ENCODE data around the gene PEX7.
"Not testable (repeated sequence)": the region's sequence is repeated elsewhere in the genome, so short reads cannot be mapped to it uniquely, and the experiment has no call there.

Gene PEX7

GRCh38 chr6:136945711-136946121, 123.3 kb downstream of the PEX7 start:
- no peak overlapping the region for H3K27ac ChIP-seq
- H2AFZ ChIP-seq: no peak overlapping the region
- TF ChIP-seq CTCF (IDR thresholded peaks at IDR 0.05): no peak
- no peaks in the 10 kb centered on the region for H3K4me1 ChIP-seq
- H3K79me2 ChIP-seq: no peaks in the 10 kb centered on the region
- no peak overlapping the region for H3K4me3 ChIP-seq (ENCODE audit: low read depth, low read length)
- H3K27me3 ChIP-seq (ENCODE audit: control insufficient read depth, insufficient read depth, low read length): no peaks in the 10 kb centered on the region
- no peaks in the 10 kb centered on the region for H3K9me3 ChIP-seq (ENCODE audit: control insufficient read depth, low read length)
- no peak overlapping the region for H3K4me2 ChIP-seq (ENCODE audit: low read length)
- H3K9ac ChIP-seq: no peak overlapping the region
- no peaks in the 10 kb centered on the region for H3K36me3 ChIP-seq (ENCODE audit: control insufficient read depth, insufficient read depth, low read length)

DNA sequence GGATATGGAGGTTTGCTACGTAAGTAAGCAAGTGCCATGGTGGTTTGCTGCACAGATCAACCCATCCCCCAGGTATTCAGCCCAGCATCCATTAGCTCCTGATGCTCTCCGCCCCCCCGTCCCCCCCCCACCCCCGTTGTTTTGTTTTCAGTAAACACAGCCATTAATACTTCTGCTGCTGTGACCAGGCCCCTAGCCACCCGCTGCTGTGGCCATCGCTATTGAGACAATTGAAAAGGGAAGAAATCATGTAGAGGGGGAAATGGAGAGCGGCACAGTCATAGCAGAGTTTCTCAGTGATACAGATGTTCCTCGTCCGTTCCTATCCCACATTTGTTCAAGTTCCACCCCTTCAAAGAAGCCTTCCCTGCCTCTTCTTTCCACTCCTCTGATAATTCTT, 124.6 kb downstream of the PEX7 start:
- Histone ChIP-seq H3K79me2 (no peaks in the 10 kb centered on the region), H3K4me2 (ENCODE audit: low read length) (no peak overlapping the region), H3K27ac (no peak overlapping the region), H2AFZ (no peak overlapping the region), H3K4me3 (ENCODE audit: low read depth, low read length) (no peak overlapping the region), H3K27me3 (ENCODE audit: control insufficient read depth, insufficient read depth, low read length) (no peaks in the 10 kb centered on the region), H3K36me3 (ENCODE audit: control insufficient read depth, insufficient read depth, low read length) (no peaks in the 10 kb centered on the region), H3K9me3 (ENCODE audit: control insufficient read depth, low read length) (no peaks in the 10 kb centered on the region), H3K4me1 (no peaks in the 10 kb centered on the region), H3K9ac (no peak overlapping the region)
- TF ChIP-seq CTCF (IDR thresholded peaks at IDR 0.05): no peak

- H3K27ac ChIP-seq; H3K27me3 ChIP-seq (ENCODE audit: control insufficient read depth, insufficient read depth, low read length); H3K79me2 ChIP-seq; H3K4me2 ChIP-seq (ENCODE audit: low read length); H2AFZ ChIP-seq; H3K36me3 ChIP-seq (ENCODE audit: control insufficient read depth, insufficient read depth, low read length); H3K4me1 ChIP-seq; H3K9me3 ChIP-seq (ENCODE audit: control insufficient read depth, low read length); H3K9ac ChIP-seq; H3K4me3 ChIP-seq (ENCODE audit: low read depth, low read length): not testable (repeated sequence)
Observed at GRCh38 chr6:136949957-136950356, 127.6 kb downstream of the PEX7 start.

DNA sequence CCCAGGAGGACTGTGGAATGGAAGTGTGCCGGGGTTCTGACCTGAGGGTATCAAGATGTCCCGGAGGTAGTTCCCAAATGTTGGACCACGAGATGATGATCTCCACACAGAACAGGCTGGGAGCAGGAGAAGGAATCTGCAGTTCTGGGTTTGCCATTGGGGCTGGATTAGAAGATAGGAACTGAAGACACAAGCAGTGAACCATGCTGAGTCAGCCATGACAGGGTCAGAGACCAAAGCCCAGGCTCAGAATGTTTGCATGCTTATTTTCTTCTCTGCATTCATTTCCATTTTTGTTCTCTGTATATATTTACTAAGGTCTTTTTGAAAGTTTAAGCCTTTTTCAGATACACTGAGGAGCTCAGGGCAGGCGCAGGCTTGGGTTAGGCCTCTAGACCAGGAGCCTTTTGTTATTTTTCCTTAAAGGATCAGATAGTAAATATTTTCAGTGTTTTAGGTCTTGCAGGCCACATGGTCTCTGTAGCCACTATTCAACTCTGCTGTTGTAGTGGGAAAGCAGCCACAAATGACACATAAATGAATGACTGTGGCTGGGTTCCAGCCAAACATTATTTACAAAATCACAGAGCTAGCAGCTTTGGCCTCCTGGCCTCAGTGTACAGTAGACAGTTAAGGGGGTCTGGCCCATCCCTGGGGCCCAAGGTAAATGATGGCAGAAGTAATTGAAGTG, 128.2 kb downstream of the PEX7 start:
- Histone ChIP-seq H3K79me2 (no peaks in the 10 kb centered on the region), H3K9me3 (ENCODE audit: control insufficient read depth, low read length) (no peaks in the 10 kb centered on the region), H2AFZ (no peak overlapping the region), H3K36me3 (ENCODE audit: control insufficient read depth, insufficient read depth, low read length) (no peaks in the 10 kb centered on the region), H3K4me1 (no peaks in the 10 kb centered on the region), H3K4me2 (ENCODE audit: low read length) (no peak overlapping the region), H3K27me3 (ENCODE audit: control insufficient read depth, insufficient read depth, low read length) (no peaks in the 10 kb centered on the region), H3K4me3 (ENCODE audit: low read depth, low read length) (no peak overlapping the region), H3K27ac (no peak overlapping the region), H3K9ac (no peak overlapping the region)
- no peak for TF ChIP-seq CTCF (IDR thresholded peaks at IDR 0.05)

- no peak overlapping the region for H3K4me2 ChIP-seq (ENCODE audit: low read length)
- H3K27me3 ChIP-seq (ENCODE audit: control insufficient read depth, insufficient read depth, low read length): no peaks in the 10 kb centered on the region
- no peaks in the 10 kb centered on the region for H3K4me1 ChIP-seq
- no peak overlapping the region for H3K4me3 ChIP-seq (ENCODE audit: low read depth, low read length)
- no peak overlapping the region for H2AFZ ChIP-seq
- no peak overlapping the region for H3K9ac ChIP-seq
- H3K79me2 ChIP-seq: no peaks in the 10 kb centered on the region
- no peaks in the 10 kb centered on the region for H3K9me3 ChIP-seq (ENCODE audit: control insufficient read depth, low read length)
- H3K36me3 ChIP-seq (ENCODE audit: control insufficient read depth, insufficient read depth, low read length): no peaks in the 10 kb centered on the region
- H3K27ac ChIP-seq: no peak overlapping the region
- no peak for TF ChIP-seq CTCF (IDR thresholded peaks at IDR 0.05)
Observed at GRCh38 chr6:136952714-136953260, 130.4 kb downstream of the PEX7 start.
